Natural killer cell (primary cell): ENCODE data around the gene PPP2R1A. TPM values are rescaled to one million over a fixed set of nuclear protein-coding genes. Genes with fewer than 3 reads are reported as not detected.

Experiments used
- ATAC-seq, 3 donors: fragments of 150-1000 bp in 2 of 3; fragments of 200-7000 bp in 1 of 3; cut with Tn5 transposase; 1 replicate in 1 of 3; 2 replicates in 2 of 3; pipeline ENCODE4 v1.10.0; 2021; ENCODE audit warnings: mild to moderate bottlenecking in 2 of 3, moderate library complexity in 2 of 3
- DNase-seq, 2 donors: peaks; one replicate each; pipeline versions ENCODE4 v3.0.0 to v3.0.0-alpha.2; 2013 to 2021; ENCODE audit warnings: mixed read lengths in 1 of 2
- H3K27ac ChIP-seq: one replicate; pipeline ENCODE4 v1.5.1; 2013; ENCODE audit warnings: mild to moderate bottlenecking, low read length
- H3K27me3 ChIP-seq: one replicate; pipeline ENCODE4 v1.6.1; 2013; ENCODE audit warnings: low read length; ENCODE audit not compliant: control insufficient read depth, insufficient read depth
- H3K36me3 ChIP-seq: one replicate; pipeline ENCODE4 v1.6.1; 2013; ENCODE audit warnings: low read length; ENCODE audit not compliant: control insufficient read depth, insufficient read depth
- H3K4me1 ChIP-seq: one replicate; pipeline ENCODE4 v1.6.1; 2013; ENCODE audit warnings: low read length; ENCODE audit not compliant: control insufficient read depth, insufficient read depth
- H3K4me3 ChIP-seq: one replicate; pipeline ENCODE4 v1.5.1; 2013; ENCODE audit warnings: low read length
- H3K9me3 ChIP-seq: one replicate; pipeline ENCODE4 v1.6.1; 2013; ENCODE audit warnings: low read length; ENCODE audit not compliant: control insufficient read depth, insufficient read depth
- H3K27ac Mint-ChIP-seq, 2 donors: one replicate each; pipeline ENCODE4 v1.8.0; 2022; ENCODE audit warnings: mild to moderate bottlenecking in 2 of 2, mixed read lengths in 2 of 2, moderate library complexity in 1 of 2
- H3K27me3 Mint-ChIP-seq, 2 donors: one replicate each; pipeline ENCODE4 v1.8.0; 2022; ENCODE audit warnings: low read depth in 2 of 2, mixed read lengths in 2 of 2
- H3K36me3 Mint-ChIP-seq: one replicate; pipeline ENCODE4 v1.8.0; 2022; ENCODE audit warnings: mixed read lengths
- H3K4me1 Mint-ChIP-seq, 2 donors: one replicate each; pipeline ENCODE4 v1.8.0; 2022; ENCODE audit warnings: mixed read lengths in 2 of 2
- H3K4me3 Mint-ChIP-seq: one replicate; pipeline ENCODE4 v1.8.0; 2022; ENCODE audit warnings: mild to moderate bottlenecking, moderate library complexity, mixed read lengths
- H3K9me3 Mint-ChIP-seq, 2 donors: one replicate each; pipeline ENCODE4 v1.8.0; 2022; ENCODE audit warnings: mixed read lengths in 2 of 2
- CTCF ChIP-seq: fragments of 200-600 bp; IDR thresholded peaks from one replicate; pipeline ENCODE4 v1.8.0; 2022; ENCODE audit warnings: antibody characterized with exemption
- WGBS: methylation state at CpG from one replicate; pipeline ENCODE4 v1.1.7; 2013; ENCODE audit warnings: missing lambda C conversion rate; ENCODE audit not compliant: insufficient coverage; 5-methylcytosine and 5-hydroxymethylcytosine counted together
- intact Hi-C: fragments of 100-400 bp; cut with micrococcal nuclease; formaldehyde crosslinking; loops from one replicate; pipeline ENCODE4 v1.14.2; 2022
- total RNA-seq, 4 donors: library from RNA; stranded (reverse); fragments of 120-200 nt in 1 of 4; gene quantifications; one replicate each; pipeline versions ENCODE4 v1.2.3 to v1.2.4, GENCODE V29; 2013 to 2022

The PPP2R1A gene
- total RNA-seq, 3 donors from 2014 or later (not counting 1 experiment from before 2014, with no cell fraction given): 221 to 256 (median 232) TPM

- peak; percentile 18 to 40 (median 30) for ATAC-seq
- no peak for DNase-seq
- peak overlapping the region; percentile 80 for H3K27ac ChIP-seq
- peaks cover 39% of the 10 kb centered on the region for H3K4me1 ChIP-seq
- intact Hi-C loops: loop anchor here (1.0 to 5.0 kb wide), 3 partner anchors 18 to 166 kb away; partner anchors contain the start of genes ZNF610 and ZNF616
- peak overlapping the region; percentile 87 to 97 for H3K27ac Mint-ChIP-seq
- H3K4me3 ChIP-seq: peak overlapping the region; percentile 83
- peaks cover 13% of the 10 kb centered on the region for H3K36me3 Mint-ChIP-seq
- peaks cover 15% of the 10 kb centered on the region for H3K36me3 ChIP-seq
- no peaks in the 10 kb centered on the region for H3K27me3 ChIP-seq
- no peaks in the 10 kb centered on the region for H3K9me3 Mint-ChIP-seq
- no peaks in the 10 kb centered on the region for H3K9me3 ChIP-seq
- WGBS: under 1% methylated on average over 22 of the region's 22 CpGs
- H3K4me1 Mint-ChIP-seq: peaks cover 36 to 38% of the 10 kb centered on the region in 2 donors
- peak overlapping the region; percentile 99 for H3K4me3 Mint-ChIP-seq
- no peak for TF ChIP-seq CTCF
- H3K27me3 Mint-ChIP-seq: no peaks in the 10 kb centered on the region
Measured at GRCh38 chr19:52170863-52171320, 19.0 kb upstream of the PPP2R1A start.

GRCh38 chr19:52171321-52172169 lies 18.3 kb upstream of the PPP2R1A start, which contains the start of gene ZNF836:
Gene ZNF836, minus strand, starts transcription at chr19:52171621. Its CDS starts 3,549 bp downstream, at chr19:52168072.
- Mint-ChIP-seq H3K27ac (peak within 1 kb of the TSS; percentile 87 to 97), H3K4me1 (peaks cover 42 to 45% of the 10 kb centered on the region in 2 donors), H3K4me3 (peak within 1 kb of the TSS; percentile 99), H3K36me3 (peaks cover 13% of the 10 kb centered on the region), H3K9me3 (no peaks in the 10 kb centered on the region), H3K27me3 (no peaks in the 10 kb centered on the region)
- no peak for TF ChIP-seq CTCF
- Histone ChIP-seq H3K27me3 (no peaks in the 10 kb centered on the region), H3K36me3 (peaks cover 15% of the 10 kb centered on the region), H3K4me1 (peaks cover 45% of the 10 kb centered on the region), H3K9me3 (no peaks in the 10 kb centered on the region), H3K27ac (peak within 1 kb of the TSS; percentile 80), H3K4me3 (peak within 1 kb of the TSS; percentile 83)
- 6% methylated on average over 36 of the region's 37 CpGs for WGBS
- DNase-seq (peak; percentile 79 to 95), ATAC-seq (peak; percentile 89 to 93 (median 89))
- intact Hi-C loops: loop anchor here (1.0 to 5.0 kb wide), 3 partner anchors 18 to 166 kb away; partner anchors contain the start of genes ZNF610 and ZNF616

- ATAC-seq (no peak), DNase-seq (no peak)
- Mint-ChIP-seq H3K9me3 (no peaks in the 10 kb centered on the region), H3K36me3 (peaks cover 13% of the 10 kb centered on the region), H3K27ac (peak overlapping the region; percentile 87 to 97), H3K4me3 (peak overlapping the region; percentile 99), H3K4me1 (peaks cover 50 to 53% of the 10 kb centered on the region in 2 donors), H3K27me3 (no peaks in the 10 kb centered on the region)
- TF ChIP-seq CTCF: no peak
- H3K36me3 ChIP-seq: peaks cover 11% of the 10 kb centered on the region
- H3K27me3 ChIP-seq: no peaks in the 10 kb centered on the region
- peak overlapping the region; percentile 80 for H3K27ac ChIP-seq
- H3K4me1 ChIP-seq: peaks cover 53% of the 10 kb centered on the region
- H3K9me3 ChIP-seq: no peaks in the 10 kb centered on the region
- H3K4me3 ChIP-seq: no peak overlapping the region
- WGBS: 100% methylated on average over 1 of the region's 1 CpG
- intact Hi-C loops: loop anchor here (5.0 kb wide), 1 partner anchor 165 kb away; the partner anchor contains the start of gene ZNF610
Measured at GRCh38 chr19:52172347-52172746, 17.5 kb upstream of the PPP2R1A start.
